ENCODE measurements around the gene PEDS1.
A peak's percentile ranks its signal among the peaks of the same experiment; 100 is the strongest.
"Not testable (repeated sequence)": the region's sequence is repeated elsewhere in the genome, so short reads cannot be mapped to it uniquely, and the experiment has no call there.

PEDS1 gene

DNA sequence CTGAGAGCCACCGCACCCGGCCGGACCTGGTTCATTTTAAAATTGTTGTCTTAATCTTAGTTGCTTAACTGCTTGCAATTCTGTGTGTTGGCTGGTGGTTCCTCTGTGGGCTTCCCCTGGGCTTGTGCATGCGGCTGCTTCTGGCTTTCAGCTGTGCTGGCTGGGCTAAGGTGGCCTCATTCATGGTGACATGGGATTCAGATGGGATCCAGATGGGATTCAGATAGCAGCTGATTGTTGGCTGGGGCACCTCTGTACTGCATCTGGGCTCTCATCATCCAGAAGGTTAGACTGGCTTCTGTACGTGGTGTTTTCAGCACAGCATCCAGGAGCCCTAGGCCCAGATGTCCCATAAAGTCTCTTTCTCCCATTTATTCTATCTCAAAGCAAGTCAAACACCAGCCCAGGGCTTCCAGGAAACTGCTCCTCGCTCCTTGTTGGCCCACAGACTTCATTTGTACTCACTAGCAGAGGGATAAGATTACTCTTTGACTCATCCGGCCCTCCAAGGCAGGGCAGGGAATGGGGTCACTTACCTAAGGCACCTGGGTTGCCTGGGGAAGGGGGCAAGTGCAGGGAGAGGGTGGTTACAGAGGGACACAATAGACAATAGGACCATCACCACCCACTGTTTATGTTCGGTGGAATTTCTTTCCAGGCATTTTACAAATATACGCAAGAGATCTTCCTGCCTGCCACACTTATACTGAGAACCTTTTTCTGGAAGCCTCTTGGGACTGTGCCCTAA, 10.2 kb upstream of the PEDS1 start:
- no peak for ATAC-seq
- DNase-seq: no peak

DNA sequence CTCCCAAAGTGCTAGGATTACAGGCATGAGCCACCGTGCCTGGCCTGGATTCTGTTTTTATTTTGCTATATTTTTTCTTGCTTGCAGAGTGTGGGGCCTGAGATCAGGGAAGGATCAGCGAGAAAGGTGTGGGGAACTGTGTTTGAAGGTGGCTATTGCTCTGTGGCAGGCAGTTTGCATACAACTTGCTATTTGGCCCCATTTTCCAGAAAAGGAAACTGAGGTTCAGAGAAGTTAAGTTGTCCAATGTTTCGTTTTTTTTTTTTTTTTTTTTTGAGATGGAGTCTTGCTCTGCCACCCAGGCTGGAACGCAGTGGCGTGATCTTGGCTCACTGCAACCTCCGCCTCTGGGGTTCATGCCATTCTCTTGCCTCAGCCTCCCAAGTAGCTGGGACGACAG, 8.0 kb upstream of the PEDS1 start:
- not testable (repeated sequence) for ATAC-seq, DNase-seq

DNA sequence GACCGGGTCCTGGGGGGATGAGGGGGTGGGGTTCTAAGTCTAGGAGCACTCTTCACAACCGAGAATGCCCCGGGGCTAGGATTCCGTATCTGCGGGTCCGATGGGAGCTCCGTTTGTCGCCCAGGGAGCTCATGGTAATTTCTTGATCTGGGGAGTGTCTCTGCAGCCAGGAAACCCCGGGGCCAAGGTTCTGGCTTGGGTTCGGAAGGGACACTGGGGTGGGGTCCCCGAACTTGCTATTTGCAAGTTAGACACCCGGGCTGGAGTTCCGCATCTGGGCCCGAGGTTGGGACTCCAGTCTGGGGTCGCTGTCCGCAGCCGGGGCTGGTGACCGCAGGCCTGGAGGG, 397 bp downstream of the PEDS1 start:
- DNase-seq: peak; percentile 23
- no peak for ATAC-seq

DNA sequence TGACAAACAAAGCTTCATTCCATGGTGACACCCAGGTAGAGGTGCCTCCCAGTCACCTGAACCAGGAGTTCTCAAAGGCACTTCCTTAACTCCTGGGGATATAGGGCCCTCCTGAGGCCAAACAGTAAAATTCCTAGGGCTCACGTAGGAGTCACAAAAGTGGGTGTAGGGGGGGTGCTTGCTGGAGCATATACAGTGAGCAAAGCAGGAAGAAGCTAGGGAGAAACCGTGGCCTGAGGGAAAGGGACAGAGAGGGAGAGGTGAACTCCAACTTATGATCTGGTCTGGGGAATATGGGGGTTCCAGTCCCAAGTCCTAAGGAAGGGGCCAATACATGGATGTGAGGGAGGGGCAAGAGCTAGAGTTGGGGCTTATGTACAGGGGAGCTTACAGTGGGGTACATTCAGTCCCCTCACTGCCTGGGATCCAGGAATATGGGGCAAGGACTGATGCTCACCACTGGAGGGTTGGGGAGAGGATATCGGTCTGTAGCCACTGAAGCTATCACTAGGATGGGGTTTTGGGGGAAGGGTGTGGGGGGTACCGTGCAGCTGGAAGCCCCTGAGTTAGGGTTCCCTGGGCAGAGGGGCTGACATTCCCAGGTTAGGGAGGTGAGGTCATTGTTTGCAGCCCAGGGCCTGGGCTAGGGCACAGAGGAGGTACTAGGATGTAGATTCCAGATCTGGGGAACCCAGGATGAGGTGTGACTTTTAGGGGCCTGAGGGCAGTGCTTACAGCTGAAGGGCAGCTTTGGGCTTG, 950 bp downstream of the PEDS1 start:
- ATAC-seq (no peak), DNase-seq (no peak)

DNA sequence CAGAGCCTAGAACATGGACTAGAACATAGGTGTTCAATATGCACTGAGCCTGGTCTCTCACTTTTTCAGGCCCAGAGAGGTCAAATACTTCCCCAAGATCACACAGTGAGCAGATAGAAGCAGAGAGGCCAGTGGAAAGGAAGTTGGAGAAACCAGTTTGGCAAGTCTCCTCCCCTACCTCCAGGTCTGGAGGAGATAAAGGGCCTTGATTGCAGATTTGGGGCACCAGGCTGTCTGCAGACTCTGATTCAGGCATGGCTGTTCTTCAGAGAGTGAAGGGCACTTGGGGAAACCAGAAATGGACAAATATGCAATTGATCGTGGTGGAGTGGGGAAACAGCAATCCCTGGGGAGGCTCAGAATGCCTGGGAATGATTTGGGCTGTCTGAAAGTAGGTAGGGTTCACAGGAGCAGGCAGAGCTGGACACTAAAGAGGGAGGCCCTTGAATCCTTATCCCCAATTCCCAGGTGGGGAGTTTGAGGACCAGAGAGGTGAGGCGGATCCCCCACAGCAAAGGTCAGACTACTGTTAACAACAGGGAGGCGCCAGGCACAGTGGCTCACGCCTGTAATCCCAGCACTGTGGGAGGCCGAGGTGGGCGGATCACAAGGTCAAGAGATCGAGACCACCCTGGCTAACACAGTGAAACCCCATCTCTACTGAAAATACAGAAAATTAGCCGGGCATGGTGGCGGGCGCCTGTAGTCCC, 2.3 kb downstream of the PEDS1 start:
- ATAC-seq: no peak
- no peak for DNase-seq

DNA sequence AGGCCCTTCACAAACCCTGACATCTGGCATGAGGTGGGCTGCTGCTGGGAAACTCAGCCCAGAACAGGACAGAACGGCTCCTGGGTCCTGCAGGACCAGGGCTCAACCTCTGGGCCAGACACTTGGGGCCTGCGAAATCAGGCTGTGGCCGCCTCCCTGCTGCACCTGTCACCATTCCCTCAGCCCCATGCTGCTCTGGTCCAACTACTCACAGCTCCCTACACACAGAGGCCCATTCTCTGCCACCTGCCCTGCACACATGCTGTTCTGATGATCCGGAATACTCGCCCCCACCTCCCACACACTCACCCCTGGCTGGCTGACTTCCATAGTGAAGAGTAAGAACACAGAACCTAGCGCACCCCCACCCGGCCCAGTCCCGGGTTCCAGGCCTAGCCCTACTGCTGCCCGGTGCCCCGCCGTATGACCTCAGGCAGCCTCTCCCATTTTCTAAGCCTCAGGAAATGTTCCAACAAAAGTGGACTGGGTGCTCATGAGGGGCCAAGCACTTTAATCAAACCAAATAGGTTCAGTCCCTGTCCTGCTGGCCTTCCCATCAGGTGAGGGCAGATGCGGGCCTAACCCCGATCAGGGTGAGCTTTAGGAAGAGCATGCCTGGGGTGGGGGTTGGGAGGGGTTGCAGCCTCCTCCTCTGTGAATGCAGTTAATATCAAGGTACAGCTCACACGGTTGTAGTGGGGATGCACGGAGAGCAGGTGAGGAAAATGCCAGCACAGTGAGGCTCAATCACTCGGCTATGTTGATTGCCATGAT, 3.9 kb downstream of the PEDS1 start:
- no peak for DNase-seq
- no peak for ATAC-seq

DNA sequence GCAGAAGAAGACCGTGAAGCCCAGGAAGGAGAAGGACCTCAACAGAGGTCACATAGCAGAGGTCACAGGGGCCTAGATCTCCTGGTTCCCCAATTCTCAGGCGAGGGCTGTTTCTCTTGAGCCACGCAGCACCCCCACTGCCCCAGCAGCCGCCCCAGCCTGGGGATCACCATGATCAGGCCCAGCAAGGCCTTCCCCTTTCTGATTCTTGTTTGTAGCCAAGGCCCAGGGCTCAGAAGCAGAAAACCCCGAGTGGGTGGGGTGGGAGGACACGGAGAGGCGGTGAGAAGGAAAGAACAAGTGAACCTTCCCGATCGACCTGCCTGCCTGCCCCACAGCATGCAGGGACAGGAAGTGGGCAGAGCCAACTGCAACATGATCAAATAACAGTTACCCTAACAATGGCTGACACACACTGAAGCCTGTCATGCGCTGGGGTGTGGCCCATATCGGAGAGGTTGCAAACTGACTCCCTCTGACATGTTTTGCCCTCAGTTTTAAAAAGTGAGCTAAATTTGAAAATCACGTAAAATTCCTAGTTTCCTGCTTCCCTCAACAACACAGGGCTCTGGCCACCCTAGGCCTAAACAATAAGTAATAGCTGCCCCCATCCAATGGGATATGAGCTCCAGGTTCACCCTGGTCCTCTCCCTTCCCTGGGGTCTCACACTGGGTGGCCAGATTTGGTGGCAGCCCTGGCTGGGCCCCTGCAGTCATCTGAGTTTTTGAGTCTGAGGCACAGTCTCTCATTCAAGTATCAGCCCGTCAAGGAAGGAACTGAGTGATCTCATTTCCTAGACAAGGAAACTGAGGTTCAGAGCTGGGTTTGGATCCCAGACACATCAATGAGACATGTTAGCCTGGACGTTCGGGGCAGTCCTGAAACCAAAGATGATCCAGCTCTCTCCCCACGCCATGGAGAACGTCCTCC, 6.5 kb downstream of the PEDS1 start:
- ATAC-seq (peak; percentile 91), DNase-seq (peak; percentile 72)

DNA sequence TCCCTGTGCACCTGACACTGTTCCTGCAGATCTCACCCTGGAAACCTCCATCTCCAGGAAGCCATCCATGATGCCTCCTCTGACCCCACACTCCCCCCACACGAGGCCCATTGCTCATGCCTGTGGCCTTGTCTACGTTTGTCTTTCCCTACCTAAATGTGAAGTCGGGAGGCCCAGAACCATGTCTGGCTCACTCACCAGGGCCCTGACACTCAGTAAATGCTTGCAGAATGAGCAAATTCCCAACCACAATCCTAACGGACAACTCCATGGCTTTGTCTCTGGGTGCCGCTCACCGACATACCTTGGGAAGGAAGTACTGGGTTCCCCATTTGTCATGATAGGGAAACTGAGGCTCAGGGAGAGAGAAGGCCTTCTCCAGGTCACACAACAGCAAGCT, 7.3 kb downstream of the PEDS1 start:
- DNase-seq: no peak

DNA sequence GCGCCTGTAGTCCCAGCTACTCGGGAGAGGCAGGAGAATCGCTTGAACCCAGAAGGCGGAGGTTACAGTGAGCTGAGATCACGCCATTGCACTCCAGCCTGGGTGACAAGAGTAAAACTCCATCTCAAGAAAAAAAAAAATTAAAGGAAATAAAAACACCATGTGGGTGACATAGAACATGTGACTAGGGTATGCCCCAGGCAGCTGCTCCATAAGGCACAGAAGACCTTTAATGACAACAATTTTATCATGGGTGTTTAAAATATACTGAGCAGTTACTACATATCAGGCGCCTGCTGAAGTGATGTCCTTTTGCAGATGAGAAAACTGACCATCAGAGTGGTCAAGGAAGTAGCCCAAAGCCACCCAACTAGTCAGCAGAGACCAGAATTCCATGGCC, 8.0 kb downstream of the PEDS1 start:
- no peak for DNase-seq

More for the DNA sequence above, 7.3 kb downstream of the PEDS1 start:
- no peak for ATAC-seq

DNA sequence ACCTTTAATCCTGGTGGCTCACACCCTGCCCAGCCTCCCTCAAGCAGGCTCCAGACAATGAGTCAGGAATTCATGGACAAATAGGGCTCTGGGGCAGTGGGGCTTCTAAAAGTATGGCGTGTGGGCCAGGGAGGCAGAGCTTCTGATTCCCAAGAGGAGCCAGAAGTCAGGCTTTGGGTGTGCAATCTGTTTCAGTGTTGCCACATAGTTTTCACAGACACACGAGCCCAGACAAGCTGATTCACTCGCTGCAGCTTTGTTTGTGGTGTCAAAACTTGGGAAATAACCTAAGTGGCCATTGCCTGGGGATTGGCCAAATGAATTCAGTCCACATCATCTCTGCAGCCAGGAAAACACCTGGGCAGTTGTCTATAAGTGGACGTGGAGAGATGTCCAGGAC, 9.2 kb downstream of the PEDS1 start:
- DNase-seq (no peak), ATAC-seq (no peak)

More for the DNA sequence above, 8.0 kb downstream of the PEDS1 start:
- ATAC-seq: no peak

DNA sequence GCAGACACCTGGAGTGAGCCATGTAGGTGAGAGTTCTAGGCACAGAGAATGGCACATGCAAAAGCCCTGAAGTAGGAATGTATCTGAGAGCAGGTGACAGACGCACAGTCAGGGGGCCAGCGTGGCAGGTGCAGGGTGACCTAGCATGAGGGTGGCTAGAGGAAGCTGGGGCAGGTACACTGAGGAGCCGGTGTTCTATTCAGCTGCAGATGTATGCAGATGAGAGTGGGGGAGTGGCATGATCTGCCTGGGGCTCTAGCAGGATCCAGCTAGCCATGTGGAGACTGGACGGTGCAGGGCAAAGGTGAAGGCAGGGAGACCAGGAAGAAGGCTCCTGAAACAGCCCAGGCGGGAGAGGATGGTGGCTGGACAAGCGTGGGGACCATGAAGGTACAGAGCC, 10.7 kb downstream of the PEDS1 start:
- ATAC-seq (no peak), DNase-seq (no peak)

DNA sequence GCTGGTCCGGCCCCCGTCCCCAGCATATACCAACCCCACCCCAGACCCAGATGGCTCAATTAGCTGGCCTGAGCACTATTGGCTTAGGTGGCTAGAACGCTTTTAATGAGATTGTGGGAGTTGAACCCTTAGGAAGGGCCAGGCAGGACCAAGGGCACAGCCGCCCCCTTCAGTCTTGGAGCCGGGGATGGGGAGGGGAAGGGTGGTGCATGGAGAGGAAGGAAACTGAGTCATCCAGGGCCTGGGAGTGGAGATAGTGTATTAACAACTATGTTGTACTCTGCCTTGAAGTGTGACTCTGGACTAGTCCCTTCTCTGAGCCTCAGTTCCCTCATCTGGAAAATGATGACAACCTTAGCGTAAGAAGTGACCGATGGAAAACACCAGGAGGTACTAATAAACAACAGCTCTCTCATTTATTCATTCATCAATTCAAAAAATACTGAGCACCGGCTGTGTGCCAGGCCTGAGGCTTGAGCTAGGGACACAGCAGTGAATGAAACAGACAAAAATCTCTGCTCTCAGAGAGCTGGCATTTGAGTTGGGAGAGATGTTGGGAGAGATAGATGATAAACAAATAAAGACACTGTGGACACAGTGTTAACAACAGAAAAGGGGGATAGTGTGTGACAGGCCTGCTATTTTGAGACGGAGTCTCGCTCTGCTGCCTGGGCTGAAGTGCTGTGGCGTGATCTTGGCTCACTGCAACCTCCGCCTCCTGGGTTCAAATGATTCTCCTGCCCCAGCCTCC, 11.5 kb downstream of the PEDS1 start:
- no peak for ATAC-seq
- no peak for DNase-seq

DNA sequence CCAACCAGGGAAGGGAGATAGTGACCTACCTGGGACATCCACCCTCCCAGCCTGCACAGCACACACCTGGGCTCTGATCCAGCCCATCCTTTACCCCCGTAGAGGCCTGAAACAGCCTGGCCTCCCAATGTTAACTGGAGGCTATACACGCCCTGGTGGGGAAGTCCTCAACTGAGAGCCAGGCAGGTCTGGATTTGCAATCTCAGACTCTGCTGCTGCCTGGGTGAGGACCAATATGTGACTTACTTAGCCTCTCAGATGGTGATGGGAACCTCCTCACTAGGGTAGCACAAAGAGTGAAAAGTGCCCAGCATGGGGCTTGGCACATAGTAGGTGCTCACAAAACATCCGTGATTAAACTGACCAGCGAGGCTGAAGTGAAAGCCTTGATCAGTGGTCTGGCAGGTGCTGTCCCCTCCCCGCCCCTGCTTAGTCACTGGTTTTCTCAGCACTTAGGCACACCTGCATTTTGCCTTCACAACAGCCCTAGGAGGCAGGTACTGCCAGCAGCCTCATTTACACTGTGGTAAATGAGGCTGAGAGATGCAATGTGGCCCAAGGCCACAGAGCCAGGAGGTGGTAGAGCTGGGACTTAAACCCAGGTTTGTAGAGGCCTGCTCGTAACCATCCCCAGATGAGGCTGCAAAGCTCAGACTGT, 12.4 kb downstream of the PEDS1 start:
- ATAC-seq: no peak
- no peak for DNase-seq

DNA sequence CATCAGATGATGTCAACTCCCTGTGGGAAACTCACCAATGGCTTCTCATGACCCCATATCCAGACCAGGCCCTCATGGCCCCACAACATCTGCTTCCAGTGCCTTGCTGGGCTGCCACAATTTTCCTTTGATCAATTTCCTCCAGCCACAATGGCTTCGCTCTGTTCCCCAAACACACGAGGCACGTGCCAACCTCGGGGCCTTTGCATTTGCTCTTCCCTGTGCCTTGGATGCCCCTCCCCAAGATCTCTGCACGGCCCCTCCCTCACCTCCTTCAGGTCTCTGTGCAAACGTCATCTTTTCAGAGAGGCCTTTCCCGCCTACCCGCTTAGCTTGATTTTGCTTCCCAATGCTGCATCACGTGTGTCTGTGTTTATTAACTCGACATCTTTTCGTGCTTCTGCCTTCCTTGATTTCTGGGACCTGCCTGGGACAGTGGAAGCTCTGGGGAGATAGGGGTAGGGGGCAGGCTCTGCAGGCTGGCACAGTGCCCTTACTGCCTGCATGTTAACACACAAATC, 13.1 kb downstream of the PEDS1 start:
- ATAC-seq: no peak
- no peak for DNase-seq

DNA sequence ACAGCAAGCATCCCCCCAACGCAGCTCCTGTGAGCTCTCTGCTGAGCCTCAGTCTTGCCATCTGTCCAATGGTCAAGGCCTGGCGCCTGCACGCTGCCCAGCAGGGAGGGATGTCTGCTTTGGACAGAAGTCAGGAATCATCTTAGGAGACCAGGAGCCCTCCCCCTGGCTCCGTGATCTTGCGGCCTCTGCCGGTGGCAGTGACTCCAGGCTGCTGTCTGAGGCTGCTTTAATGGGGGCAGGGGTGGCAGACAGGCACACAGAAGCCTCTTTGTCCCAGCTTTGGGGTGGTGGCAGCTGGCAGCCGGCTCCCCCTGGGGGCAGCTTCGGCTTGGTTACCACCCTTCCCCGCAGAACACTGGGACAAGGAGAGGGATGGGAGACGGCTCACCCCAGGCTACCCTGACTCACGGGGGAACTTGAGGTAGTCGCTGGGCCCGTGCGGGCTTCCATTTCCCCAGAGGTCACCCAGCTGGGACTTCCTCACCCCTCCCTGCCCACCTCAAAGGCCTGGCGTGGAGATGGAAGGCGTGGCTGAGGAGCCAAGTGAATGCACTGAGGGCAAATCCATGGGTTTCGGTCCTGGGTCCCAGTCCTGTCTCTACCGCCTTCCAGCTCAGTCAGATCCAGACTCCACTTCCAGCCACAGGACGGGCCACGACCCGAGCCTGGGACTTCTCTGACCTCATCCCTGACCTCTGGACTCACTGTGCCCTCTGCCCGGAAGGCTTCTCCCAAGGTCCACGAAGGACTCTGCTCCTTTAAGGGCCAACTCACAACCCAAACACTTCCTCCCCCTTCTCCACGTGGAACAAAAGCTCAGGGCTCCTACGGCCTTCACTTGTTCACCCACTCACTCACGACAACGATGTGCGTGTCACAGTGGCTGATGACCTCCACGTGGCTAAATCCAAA, 14.8 kb downstream of the PEDS1 start:
- DNase-seq (no peak), ATAC-seq (no peak)

DNA sequence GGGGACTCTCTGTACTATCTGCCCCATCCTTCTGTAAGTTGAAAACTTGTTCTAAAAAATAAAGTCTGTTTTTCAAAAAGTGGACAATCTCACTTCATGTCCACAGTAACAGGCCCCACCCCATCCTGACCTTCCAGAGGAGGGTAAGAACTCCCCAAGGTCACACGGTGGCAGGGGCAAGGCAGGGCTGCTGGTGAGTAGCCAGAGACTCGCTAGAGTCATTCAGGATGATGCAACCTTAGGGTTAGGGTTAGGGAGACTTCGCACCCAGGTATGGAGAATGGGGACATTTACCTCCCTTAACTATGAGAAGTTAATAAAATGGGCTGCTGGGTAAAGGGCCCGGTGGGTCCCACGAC, 15.4 kb downstream of the PEDS1 start:
- ATAC-seq: no peak
- no peak for DNase-seq

DNA sequence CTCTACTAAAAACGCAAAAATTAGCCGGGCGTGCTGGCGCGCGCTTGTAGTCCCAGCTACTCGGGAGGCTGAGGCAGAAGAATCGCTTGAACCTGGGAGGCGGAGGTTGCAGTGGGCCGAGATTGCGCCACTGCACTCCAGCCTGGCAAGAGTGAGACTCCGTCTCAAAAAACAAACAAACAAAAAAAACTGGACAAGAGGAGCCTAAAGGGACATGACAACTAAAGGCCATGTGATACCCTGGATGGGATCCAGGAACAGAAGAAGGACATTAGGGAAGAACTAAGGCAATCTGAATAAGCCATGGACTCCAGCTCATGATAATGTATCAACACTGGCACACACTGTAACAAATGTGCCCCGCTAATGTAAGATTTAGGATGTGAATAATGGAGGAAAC, 15.8 kb downstream of the PEDS1 start:
- DNase-seq, ATAC-seq: not testable (repeated sequence)

DNA sequence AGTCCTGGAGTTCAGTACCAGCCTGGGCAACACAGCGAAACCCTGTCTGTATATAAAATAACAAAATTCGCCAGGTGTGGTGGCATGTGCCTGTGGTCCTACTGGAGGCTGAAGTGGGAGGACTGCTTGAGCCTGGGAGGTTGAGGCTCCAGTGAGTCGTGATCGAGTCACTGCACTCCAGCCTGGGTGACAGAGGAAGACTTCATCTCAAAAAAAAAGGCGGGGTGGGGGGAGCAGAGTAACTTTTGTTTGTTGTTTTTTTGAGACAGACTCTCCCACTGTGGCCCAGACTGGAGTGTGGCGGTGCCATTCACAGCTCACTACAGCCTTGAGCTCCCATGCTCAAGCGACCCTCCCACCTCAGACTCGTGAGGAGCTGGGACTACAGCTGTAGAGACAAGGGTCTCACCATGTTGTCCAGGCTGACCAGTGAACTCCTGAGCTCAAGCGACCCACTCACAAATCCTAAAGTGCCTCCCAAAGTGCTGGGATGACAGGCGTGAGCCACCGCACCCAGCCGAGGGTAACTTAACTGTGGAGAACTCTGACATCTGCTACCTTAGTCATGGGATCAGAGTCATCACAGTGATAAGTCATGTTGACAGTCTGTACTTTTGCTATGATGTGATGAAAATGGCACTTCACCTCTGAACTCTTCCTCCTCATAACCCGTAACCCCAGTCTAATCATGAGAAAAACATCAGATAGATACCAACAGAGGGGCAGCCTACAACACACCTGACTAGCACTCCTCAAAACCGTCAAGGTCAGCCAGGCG, 16.5 kb downstream of the PEDS1 start:
- ATAC-seq (peak; percentile 50), DNase-seq (no peak)
